ENCODE results near the gene RNF224. TPM values are rescaled to one million over a fixed set of nuclear protein-coding genes. Genes with fewer than 3 reads are reported as not detected.
"Not testable (repeated sequence)": the region's sequence is repeated elsewhere in the genome, so short reads cannot be mapped to it uniquely, and the experiment has no call there.

The RNF224 gene
- total RNA-seq, 1 experiment from 2014 or later, result 0.27 TPM

- CTCF ChIA-PET, result interaction anchor here (1.2 kb wide), 1 partner anchor 8 kb away, joined by 5 read pairs; no protein-coding TSS in a partner anchor
- H3K36me3 Mint-ChIP-seq (ENCODE audit: insufficient read depth, unreplicated experiment), result peaks cover 68% of the 10 kb centered on the region
- BruUV-seq (replicated peaks); H3K4me3 Mint-ChIP-seq (ENCODE audit: unreplicated experiment); H3K4me1 ChIP-seq; H3K4me3 ChIP-seq (ENCODE audit: low read depth, low read length); H3K9me3 Mint-ChIP-seq (ENCODE audit: unreplicated experiment); H3K4me1 Mint-ChIP-seq (ENCODE audit: low read depth, unreplicated experiment); H3K27me3 ChIP-seq (replicated peaks; ENCODE audit: control insufficient read depth, insufficient read depth, low read length); intact Hi-C loops (cut with micrococcal nuclease; ENCODE audit: unreplicated experiment); H3K27me3 Mint-ChIP-seq (ENCODE audit: insufficient read depth, unreplicated experiment); H3K36me3 ChIP-seq (ENCODE audit: control insufficient read depth, insufficient read depth, low read length); H3K9me3 ChIP-seq: not testable (repeated sequence)
- TF ChIP-seq, protein P1, sequence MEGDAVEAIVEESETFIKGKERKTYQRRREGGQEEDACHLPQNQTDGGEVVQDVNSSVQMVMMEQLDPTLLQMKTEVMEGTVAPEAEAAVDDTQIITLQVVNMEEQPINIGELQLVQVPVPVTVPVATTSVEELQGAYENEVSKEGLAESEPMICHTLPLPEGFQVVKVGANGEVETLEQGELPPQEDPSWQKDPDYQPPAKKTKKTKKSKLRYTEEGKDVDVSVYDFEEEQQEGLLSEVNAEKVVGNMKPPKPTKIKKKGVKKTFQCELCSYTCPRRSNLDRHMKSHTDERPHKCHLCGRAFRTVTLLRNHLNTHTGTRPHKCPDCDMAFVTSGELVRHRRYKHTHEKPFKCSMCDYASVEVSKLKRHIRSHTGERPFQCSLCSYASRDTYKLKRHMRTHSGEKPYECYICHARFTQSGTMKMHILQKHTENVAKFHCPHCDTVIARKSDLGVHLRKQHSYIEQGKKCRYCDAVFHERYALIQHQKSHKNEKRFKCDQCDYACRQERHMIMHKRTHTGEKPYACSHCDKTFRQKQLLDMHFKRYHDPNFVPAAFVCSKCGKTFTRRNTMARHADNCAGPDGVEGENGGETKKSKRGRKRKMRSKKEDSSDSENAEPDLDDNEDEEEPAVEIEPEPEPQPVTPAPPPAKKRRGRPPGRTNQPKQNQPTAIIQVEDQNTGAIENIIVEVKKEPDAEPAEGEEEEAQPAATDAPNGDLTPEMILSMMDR (IDR thresholded peaks at IDR 0.05; ENCODE audit: insufficient read depth in 1 of 2, low read depth in 1 of 2, low read length in 1 of 2, severe bottlenecking in 1 of 2, unreplicated experiment in 1 of 2), result peak; percentile 30 to 38
- H3K27ac Mint-ChIP-seq (ENCODE audit: unreplicated experiment), result peak overlapping the region; percentile 23
- peak; percentile 61 to 71 for DNase-seq
- POLR2A ChIA-PET, result interaction anchor here (0.6 kb wide), 1 partner anchor 30 kb away, joined by 11 read pairs; no protein-coding TSS in a partner anchor
Measured at GRCh38 chr9:137262173-137262908, 35.0 kb downstream of the RNF224 start.

DNA sequence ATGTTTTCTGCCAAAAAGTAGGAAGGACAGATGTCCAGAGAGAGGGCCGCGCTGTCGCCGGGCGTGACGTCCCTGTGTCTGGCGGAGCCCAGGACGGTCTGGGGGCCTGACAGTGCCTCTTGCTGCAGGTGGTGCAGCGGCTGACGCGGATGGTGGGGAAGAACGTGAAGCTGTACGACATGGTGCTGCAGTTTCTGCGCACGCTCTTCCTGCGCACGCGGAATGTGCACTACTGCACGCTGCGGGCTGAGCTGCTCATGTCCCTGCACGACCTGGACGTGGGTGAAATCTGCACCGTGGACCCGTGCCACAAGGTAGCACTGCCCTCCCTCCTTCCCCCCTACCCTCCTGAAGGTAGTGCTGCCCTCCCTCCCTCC, 35.6 kb downstream of the RNF224 start:
- TF ChIP-seq, protein P1 (IDR thresholded peaks at IDR 0.05; ENCODE audit: insufficient read depth in 1 of 2, low read depth in 1 of 2, low read length in 1 of 2, severe bottlenecking in 1 of 2, unreplicated experiment in 1 of 2), result no peak
- intact Hi-C loops (cut with micrococcal nuclease; ENCODE audit: unreplicated experiment), result no loop called here
- DNase-seq, result no peak
- H3K27me3 Mint-ChIP-seq (ENCODE audit: insufficient read depth, unreplicated experiment), result no peaks in the 10 kb centered on the region
- H3K4me3 ChIP-seq (ENCODE audit: low read depth, low read length), result no peak overlapping the region
- ChIA-PET POLR2A (no interaction called here), CTCF (interaction anchor here (1.2 kb wide), 1 partner anchor 9 kb away, joined by 5 read pairs; no protein-coding TSS in a partner anchor)
- no peak overlapping the region for H3K27ac Mint-ChIP-seq (ENCODE audit: unreplicated experiment)
- H3K36me3 ChIP-seq (ENCODE audit: control insufficient read depth, insufficient read depth, low read length), result peaks cover 2% of the 10 kb centered on the region
- H3K9me3 ChIP-seq, result no peaks in the 10 kb centered on the region
- BruUV-seq (replicated peaks), result no TSS peak
- no peaks in the 10 kb centered on the region for H3K4me1 Mint-ChIP-seq (ENCODE audit: low read depth, unreplicated experiment)
- no peaks in the 10 kb centered on the region for H3K4me1 ChIP-seq
- no peaks in the 10 kb centered on the region for H3K9me3 Mint-ChIP-seq (ENCODE audit: unreplicated experiment)
- no peaks in the 10 kb centered on the region for H3K27me3 ChIP-seq (replicated peaks; ENCODE audit: control insufficient read depth, insufficient read depth, low read length)
- no peak overlapping the region for H3K4me3 Mint-ChIP-seq (ENCODE audit: unreplicated experiment)
- peaks cover 68% of the 10 kb centered on the region for H3K36me3 Mint-ChIP-seq (ENCODE audit: insufficient read depth, unreplicated experiment)

DNA sequence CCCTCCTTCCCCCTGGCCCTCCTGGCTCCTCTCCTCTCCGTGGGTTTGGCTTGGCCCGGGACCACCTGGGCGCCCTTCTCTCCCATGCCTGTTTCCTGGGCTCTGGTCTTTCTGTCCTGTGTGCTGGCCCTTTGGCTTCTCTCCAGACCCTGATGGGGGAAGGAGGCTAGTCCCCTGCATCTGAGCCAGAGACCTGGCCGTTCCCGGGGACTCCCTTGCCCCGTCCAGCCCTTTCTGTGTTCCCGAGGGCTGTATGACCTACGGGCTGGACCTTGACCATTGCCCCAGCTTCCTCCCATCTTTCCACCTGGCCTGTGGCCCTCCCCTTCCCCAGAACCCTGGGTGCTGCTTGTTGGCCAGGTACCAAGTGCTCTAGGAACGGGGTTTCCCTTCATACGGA, 36.2 kb downstream of the RNF224 start:
- TF ChIP-seq, protein P1 (IDR thresholded peaks at IDR 0.05; ENCODE audit: insufficient read depth in 1 of 2, low read depth in 1 of 2, low read length in 1 of 2, severe bottlenecking in 1 of 2, unreplicated experiment in 1 of 2), result no peak
- Histone ChIP-seq H3K4me3 (ENCODE audit: low read depth, low read length) (no peak overlapping the region), H3K27me3 (replicated peaks; ENCODE audit: control insufficient read depth, insufficient read depth, low read length) (no peaks in the 10 kb centered on the region), H3K4me1 (no peaks in the 10 kb centered on the region), H3K36me3 (ENCODE audit: control insufficient read depth, insufficient read depth, low read length) (peaks cover 2% of the 10 kb centered on the region), H3K9me3 (no peaks in the 10 kb centered on the region)
- ChIA-PET CTCF (no interaction called here), POLR2A (no interaction called here)
- DNase-seq, result no peak
- no peaks in the 10 kb centered on the region for H3K4me1 Mint-ChIP-seq (ENCODE audit: low read depth, unreplicated experiment)
- intact Hi-C loops (cut with micrococcal nuclease; ENCODE audit: unreplicated experiment), result no loop called here
- H3K36me3 Mint-ChIP-seq (ENCODE audit: insufficient read depth, unreplicated experiment), result peaks cover 68% of the 10 kb centered on the region
- no peak overlapping the region for H3K27ac Mint-ChIP-seq (ENCODE audit: unreplicated experiment)
- BruUV-seq (replicated peaks), result no TSS peak
- no peaks in the 10 kb centered on the region for H3K9me3 Mint-ChIP-seq (ENCODE audit: unreplicated experiment)
- H3K27me3 Mint-ChIP-seq (ENCODE audit: insufficient read depth, unreplicated experiment), result no peaks in the 10 kb centered on the region
- no peak overlapping the region for H3K4me3 Mint-ChIP-seq (ENCODE audit: unreplicated experiment)

All from Caco-2 (cell line).